ENCODE results near the gene HPS5. TPM values are rescaled to one million over a fixed set of nuclear protein-coding genes. Genes with fewer than 3 reads are reported as not detected.

HPS5 gene
- total RNA-seq, 1 experiment from 2014 or later = 31.8 TPM

- peaks cover 47% of the 10 kb centered on the region for H3K4me1 Mint-ChIP-seq (ENCODE audit: insufficient read depth, unreplicated experiment)
- peak overlapping the region; percentile 96 for H3K27ac Mint-ChIP-seq (ENCODE audit: low read depth, unreplicated experiment)
- no TSS peak for BruUV-seq (replicated peaks)
- intact Hi-C loops (cut with micrococcal nuclease) = loop anchor here (5.0 kb wide), 1 partner anchor 206 kb away; the partner anchor contains the start of gene SAAL1
- H3K36me3 Mint-ChIP-seq (ENCODE audit: insufficient read depth, unreplicated experiment) = peaks cover 67% of the 10 kb centered on the region
- no peaks in the 10 kb centered on the region for H3K27me3 Mint-ChIP-seq (ENCODE audit: insufficient read depth, unreplicated experiment)
- TF ChIP-seq CTCF (IDR thresholded peaks at IDR 0.05; ENCODE audit: unreplicated experiment) = no peak
- ChIA-PET POLR2A (interaction anchor here (0.6 to 12.1 kb wide), 9 partner anchors 8 to 214 kb away, joined by 3 to 239 read pairs (median 4); partner anchors contain the start of genes GTF2H1, HPS5, LDHA and SAA1), CTCF (interaction anchor here (0.6 to 2.1 kb wide), 4 partner anchors 9 to 1399 kb away, joined by 3 to 12 read pairs (median 4); partner anchors contain the start of genes GTF2H1 and HPS5)
- no peaks in the 10 kb centered on the region for H3K9me3 Mint-ChIP-seq (ENCODE audit: unreplicated experiment)
- DNase-seq (ENCODE audit: unreplicated experiment) = peak; percentile 53
- H3K4me3 Mint-ChIP-seq (ENCODE audit: unreplicated experiment) = peak overlapping the region; percentile 35
Measured at GRCh38 chr11:18312663-18313420, 9.1 kb downstream of the HPS5 start.

GRCh38 chr11:18312012-18312411 is 9.9 kb downstream of the HPS5 start:
- CTCF ChIA-PET = interaction anchor here (1.2 to 2.1 kb wide), 2 partner anchors 10 to 68 kb away, joined by 3 to 12 read pairs; partner anchors contain the start of genes GTF2H1 and HPS5
- DNase-seq (ENCODE audit: unreplicated experiment) = peak; percentile 37
- H3K4me1 Mint-ChIP-seq (ENCODE audit: insufficient read depth, unreplicated experiment) = peaks cover 52% of the 10 kb centered on the region
- H3K4me3 Mint-ChIP-seq (ENCODE audit: unreplicated experiment) = peak overlapping the region; percentile 35
- H3K36me3 Mint-ChIP-seq (ENCODE audit: insufficient read depth, unreplicated experiment) = peaks cover 66% of the 10 kb centered on the region
- H3K9me3 Mint-ChIP-seq (ENCODE audit: unreplicated experiment) = no peaks in the 10 kb centered on the region
- intact Hi-C loops (cut with micrococcal nuclease) = loop anchor here (5.0 kb wide), 1 partner anchor 205 kb away; the partner anchor contains the start of gene SAAL1
- BruUV-seq (replicated peaks) = no TSS peak
- peak overlapping the region; percentile 96 for H3K27ac Mint-ChIP-seq (ENCODE audit: low read depth, unreplicated experiment)
- POLR2A ChIA-PET = interaction anchor here (0.8 to 12.1 kb wide), 6 partner anchors 9 to 215 kb away, joined by 3 to 239 read pairs (median 30); partner anchors contain the start of genes GTF2H1, HPS5, LDHA and TSG101
- TF ChIP-seq CTCF (IDR thresholded peaks at IDR 0.05; ENCODE audit: unreplicated experiment) = no peak
- H3K27me3 Mint-ChIP-seq (ENCODE audit: insufficient read depth, unreplicated experiment) = no peaks in the 10 kb centered on the region

- Mint-ChIP-seq H3K27me3 (ENCODE audit: insufficient read depth, unreplicated experiment) (no peaks in the 10 kb centered on the region), H3K9me3 (ENCODE audit: unreplicated experiment) (no peaks in the 10 kb centered on the region), H3K36me3 (ENCODE audit: insufficient read depth, unreplicated experiment) (peaks cover 68% of the 10 kb centered on the region), H3K4me1 (ENCODE audit: insufficient read depth, unreplicated experiment) (peaks cover 63% of the 10 kb centered on the region), H3K27ac (ENCODE audit: low read depth, unreplicated experiment) (peak overlapping the region; percentile 96), H3K4me3 (ENCODE audit: unreplicated experiment) (peak overlapping the region; percentile 60)
- POLR2A ChIA-PET = interaction anchor here (0.7 to 12.1 kb wide), 14 partner anchors 10 to 1061 kb away, joined by 3 to 239 read pairs (median 4); partner anchors contain the start of genes GTF2H1, HPS5, LDHA and SPTY2D1
- intact Hi-C loops (cut with micrococcal nuclease) = loop anchor here (5.0 kb wide), 1 partner anchor 204 kb away; the partner anchor contains the start of gene SAAL1
- peak; percentile 88 for DNase-seq (ENCODE audit: unreplicated experiment)
- no peak for TF ChIP-seq CTCF (IDR thresholded peaks at IDR 0.05; ENCODE audit: unreplicated experiment)
- CTCF ChIA-PET = interaction anchor here (0.5 to 5.9 kb wide), 6 partner anchors 10 to 129 kb away, joined by 3 to 27 read pairs (median 3); no protein-coding TSS in a partner anchor
- BruUV-seq (replicated peaks) = no TSS peak
Measured at GRCh38 chr11:18310800-18311340, 11.1 kb downstream of the HPS5 start.

All from MCF 10A (cell line).